Cardiac fibroblast (primary cell): ENCODE results near the gene SMYD1.

Source experiments
- DNase-seq, 2 donors: peaks; one replicate each; pipeline versions ENCODE4 v3.0.0 to v3.0.0-alpha.2; 2010; ENCODE audit warnings: low read depth in 2 of 2
- H3K4me3 ChIP-seq, 2 donors: replicated peaks in 1 of 2; 1 replicate in 1 of 2; 2 replicates in 1 of 2; pipeline ENCODE4 v1.5.1; 2011; ENCODE audit warnings: low read depth in 2 of 2, low read length in 2 of 2, mild to moderate bottlenecking in 2 of 2, moderate library complexity in 1 of 2
- TF ChIP-seq, protein P1 (sequence below): IDR thresholded peaks from one replicate; pipeline ENCODE4 v1.5.1; 2011; ENCODE audit warnings: low read depth, mild to moderate bottlenecking, low read length, inconsistent platforms

SMYD1 gene

DNA sequence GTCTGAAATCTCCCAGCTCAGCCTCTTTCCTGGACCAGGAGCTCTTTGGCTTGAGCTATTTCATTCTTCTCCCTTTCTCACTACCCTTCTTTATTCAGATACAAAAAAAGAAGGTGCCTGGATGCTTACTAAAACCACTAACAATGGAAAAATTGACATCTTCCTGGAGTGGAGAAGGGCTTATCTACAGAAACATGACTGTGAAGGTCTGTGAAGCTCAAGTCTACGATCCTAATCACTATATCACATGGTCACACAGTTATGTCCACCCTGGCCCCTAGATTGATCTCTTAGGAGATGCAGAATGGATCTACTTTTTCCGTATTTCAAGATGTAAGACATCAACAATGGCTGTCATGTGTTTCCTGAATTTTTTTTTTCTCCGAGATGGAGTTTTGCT is 6.3 kb upstream of the SMYD1 start:
- TF ChIP-seq, protein P1, sequence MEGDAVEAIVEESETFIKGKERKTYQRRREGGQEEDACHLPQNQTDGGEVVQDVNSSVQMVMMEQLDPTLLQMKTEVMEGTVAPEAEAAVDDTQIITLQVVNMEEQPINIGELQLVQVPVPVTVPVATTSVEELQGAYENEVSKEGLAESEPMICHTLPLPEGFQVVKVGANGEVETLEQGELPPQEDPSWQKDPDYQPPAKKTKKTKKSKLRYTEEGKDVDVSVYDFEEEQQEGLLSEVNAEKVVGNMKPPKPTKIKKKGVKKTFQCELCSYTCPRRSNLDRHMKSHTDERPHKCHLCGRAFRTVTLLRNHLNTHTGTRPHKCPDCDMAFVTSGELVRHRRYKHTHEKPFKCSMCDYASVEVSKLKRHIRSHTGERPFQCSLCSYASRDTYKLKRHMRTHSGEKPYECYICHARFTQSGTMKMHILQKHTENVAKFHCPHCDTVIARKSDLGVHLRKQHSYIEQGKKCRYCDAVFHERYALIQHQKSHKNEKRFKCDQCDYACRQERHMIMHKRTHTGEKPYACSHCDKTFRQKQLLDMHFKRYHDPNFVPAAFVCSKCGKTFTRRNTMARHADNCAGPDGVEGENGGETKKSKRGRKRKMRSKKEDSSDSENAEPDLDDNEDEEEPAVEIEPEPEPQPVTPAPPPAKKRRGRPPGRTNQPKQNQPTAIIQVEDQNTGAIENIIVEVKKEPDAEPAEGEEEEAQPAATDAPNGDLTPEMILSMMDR: no peak

DNA sequence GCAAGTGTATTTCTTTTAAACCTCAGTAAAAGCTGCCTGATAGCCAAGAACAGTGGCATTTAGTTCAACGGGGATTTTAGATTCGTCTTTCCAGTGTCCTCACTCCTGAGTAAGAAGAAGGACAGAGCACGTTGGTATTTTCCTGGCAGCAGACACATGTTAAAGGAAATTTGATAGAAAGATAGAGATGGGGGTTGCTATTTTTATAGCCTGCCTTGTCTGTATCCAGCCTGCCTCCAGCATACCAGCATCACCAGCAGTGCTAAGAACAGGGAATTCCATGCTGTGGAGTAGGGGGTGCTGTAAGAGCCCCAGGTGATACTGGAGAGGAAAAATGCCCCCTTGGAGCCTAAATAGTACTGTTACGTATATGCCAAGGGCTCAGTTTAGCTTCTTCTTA is 1.1 kb upstream of the SMYD1 start:
- TF ChIP-seq, protein P1: no peak
- DNase-seq: no peak
- H3K4me3 ChIP-seq: no peak overlapping the region

More for the DNA sequence above, 6.3 kb upstream of the SMYD1 start:
- H3K4me3 ChIP-seq: no peak overlapping the region
- DNase-seq: no peak

DNA sequence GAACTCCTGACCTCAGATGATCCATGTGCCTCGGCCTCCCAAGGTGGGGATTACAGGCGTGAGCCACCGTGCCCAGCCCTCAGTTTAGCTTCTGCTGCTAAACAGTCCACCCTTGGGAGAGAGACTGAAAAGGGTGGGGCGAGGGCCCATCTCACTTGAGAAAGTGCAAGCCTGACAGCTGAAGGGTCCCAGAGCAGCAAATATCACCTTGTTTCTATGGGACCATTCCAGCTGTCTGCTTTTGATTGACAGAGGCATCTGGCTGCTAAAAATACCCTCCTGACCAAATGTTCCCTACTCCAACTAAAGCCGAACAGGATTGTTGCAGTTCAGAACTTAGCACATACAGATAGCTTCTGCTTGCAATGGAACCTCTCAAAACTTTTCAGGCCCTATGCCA is 436 bp upstream of the SMYD1 start:
- no peak overlapping the region for H3K4me3 ChIP-seq
- no peak for DNase-seq
- TF ChIP-seq, protein P1: no peak

DNA sequence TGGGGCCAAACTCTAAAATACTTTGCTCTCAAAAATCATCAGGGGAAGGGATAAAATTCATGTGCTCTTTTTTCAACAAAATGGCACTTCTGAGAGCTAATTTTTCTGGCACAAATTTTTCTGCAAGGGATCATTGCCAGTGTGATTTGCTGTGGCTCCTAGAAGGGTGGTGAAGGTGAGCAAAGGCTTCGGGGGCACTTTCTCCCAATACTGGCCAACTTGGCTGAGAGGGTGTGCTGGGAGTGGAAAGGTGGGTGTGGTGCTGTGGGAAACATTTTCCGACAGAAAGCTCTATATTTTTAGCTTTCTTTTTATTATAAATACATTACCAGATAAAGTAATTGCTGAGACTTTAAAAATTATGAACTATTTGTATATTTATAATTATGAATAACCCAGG is 419 bp downstream of the SMYD1 start:
- no peak overlapping the region for H3K4me3 ChIP-seq
- no peak for DNase-seq
- TF ChIP-seq, protein P1: no peak

DNA sequence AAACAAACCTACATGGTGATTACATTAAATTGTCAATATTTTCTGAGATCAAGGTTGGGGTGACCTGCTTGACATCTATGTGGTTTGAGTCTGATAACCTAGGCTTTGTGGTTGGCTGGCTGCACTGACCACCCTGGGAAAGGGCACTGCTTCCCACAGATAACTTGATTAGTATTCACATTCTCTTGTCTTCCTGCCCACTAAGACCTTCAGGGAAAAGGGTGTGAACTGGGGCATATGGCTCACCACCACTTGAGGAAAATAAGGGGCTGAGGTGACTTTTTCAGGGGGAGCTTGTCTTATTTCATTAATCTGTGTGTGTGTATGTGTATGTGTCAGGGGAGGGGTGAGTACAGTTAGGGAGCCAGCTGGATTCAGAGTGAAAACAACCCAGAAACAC is 1.5 kb downstream of the SMYD1 start:
- DNase-seq: no peak
- no peak overlapping the region for H3K4me3 ChIP-seq
- TF ChIP-seq, protein P1: no peak

DNA sequence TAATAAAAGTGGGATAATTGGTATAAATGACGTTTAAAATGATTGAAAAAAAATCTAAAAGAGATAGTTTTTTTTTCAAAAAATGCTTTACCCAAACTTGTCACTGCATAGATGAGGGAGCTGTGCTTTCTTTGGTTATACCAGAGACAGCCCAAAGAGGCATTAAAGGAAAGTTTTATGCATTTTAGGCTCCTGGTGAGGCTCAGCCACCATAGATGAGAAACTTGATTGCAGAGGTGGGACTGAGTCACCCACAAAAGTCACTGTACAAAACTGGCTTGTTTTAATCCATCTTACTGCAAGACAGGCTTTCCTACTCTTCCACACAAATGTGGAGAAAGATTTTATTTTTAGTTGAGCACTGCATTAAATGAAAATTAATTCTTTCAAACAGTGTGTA is 2.4 kb downstream of the SMYD1 start:
- TF ChIP-seq, protein P1: no peak
- DNase-seq: no peak
- H3K4me3 ChIP-seq: no peak overlapping the region

DNA sequence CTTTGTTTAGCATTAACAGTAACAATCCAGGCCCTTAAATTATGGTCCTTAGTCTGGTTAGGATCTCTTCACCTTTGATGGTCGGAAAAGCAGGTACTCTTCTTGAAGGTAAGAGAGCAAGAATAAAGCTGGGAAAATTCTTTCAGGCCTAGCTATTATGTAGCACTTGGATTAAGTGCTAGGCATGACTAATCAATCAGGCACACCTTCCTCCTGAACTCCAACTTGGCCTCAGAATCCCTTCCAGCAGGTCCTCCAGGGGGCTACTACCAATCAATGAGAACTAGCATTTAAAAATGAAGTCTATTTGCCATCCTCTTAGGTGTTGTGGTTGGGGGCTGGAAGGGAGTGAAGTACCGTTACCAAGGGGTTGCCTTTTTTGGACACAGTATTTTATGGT is 3.7 kb downstream of the SMYD1 start:
- no peak overlapping the region for H3K4me3 ChIP-seq
- DNase-seq: no peak
- TF ChIP-seq, protein P1: no peak
